Hepatocyte (in vitro differentiated cells): Measurements from ENCODE around the gene LY86. TPM values are rescaled to one million over a fixed set of nuclear protein-coding genes. Genes with fewer than 3 reads are reported as not detected.
"Not testable (repeated sequence)": the region's sequence is repeated elsewhere in the genome, so short reads cannot be mapped to it uniquely, and the experiment has no call there.

ENCODE experiments used
- DNase-seq: peaks from one replicate; pipeline ENCODE4 v3.0.0-alpha.2; 2016; ENCODE audit warnings: low spot score
- H2AFZ ChIP-seq: fragments of 200-600 bp; sonication (generic); 2 replicates; pipeline ENCODE4 v1.6.0; 2016; ENCODE audit warnings: antibody characterized with exemption, mild to moderate bottlenecking
- H3K27ac ChIP-seq: fragments of 200-600 bp; sonication (generic); 2 replicates; pipeline ENCODE4 v1.5.1; 2016; ENCODE audit warnings: mild to moderate bottlenecking
- H3K27me3 ChIP-seq: fragments of 200-600 bp; sonication (generic); 2 replicates; pipeline ENCODE4 v1.6.1; 2016
- H3K36me3 ChIP-seq: fragments of 200-600 bp; sonication (generic); replicated peaks from 2 replicates; pipeline ENCODE4 v1.5.1; 2016; ENCODE audit warnings: low read depth; ENCODE audit not compliant: insufficient read depth
- H3K4me1 ChIP-seq: fragments of 200-600 bp; sonication (generic); 2 replicates; pipeline ENCODE4 v1.5.1; 2016; ENCODE audit warnings: mild to moderate bottlenecking, moderate library complexity; ENCODE audit not compliant: insufficient read depth
- H3K4me2 ChIP-seq: fragments of 200-600 bp; sonication (generic); 2 replicates; pipeline ENCODE4 v1.6.0; 2016
- H3K4me3 ChIP-seq: fragments of 200-600 bp; sonication (generic); 2 replicates; pipeline ENCODE4 v1.5.1; 2016; ENCODE audit warnings: mild to moderate bottlenecking
- H3K79me2 ChIP-seq: fragments of 200-600 bp; sonication (generic); 2 replicates; pipeline ENCODE4 v1.6.0; 2017; ENCODE audit warnings: mild to moderate bottlenecking
- H3K9me2 ChIP-seq: fragments of 200-600 bp; sonication (generic); replicated peaks from 2 replicates; pipeline ENCODE4 v1.6.0; 2017; ENCODE audit warnings: mild to moderate bottlenecking; ENCODE audit not compliant: insufficient read depth
- H3K9me3 ChIP-seq: fragments of 200-600 bp; sonication (generic); 2 replicates; pipeline ENCODE4 v1.5.1; 2016; ENCODE audit warnings: low read depth, mild to moderate bottlenecking
- H4K20me1 ChIP-seq: fragments of 200-600 bp; sonication (generic); 2 replicates; pipeline ENCODE4 v1.6.0; 2016; ENCODE audit warnings: mild to moderate bottlenecking; ENCODE audit not compliant: insufficient read depth, poor library complexity, severe bottlenecking
- EZH2 ChIP-seq: fragments of 200-600 bp; sonication (generic); IDR thresholded peaks from 2 replicates; pipeline ENCODE4 v1.6.1; 2016; ENCODE audit warnings: antibody characterized with exemption, mild to moderate bottlenecking, borderline replicate concordance
- EZH2phosphoT487 ChIP-seq: fragments of 200-600 bp; sonication (generic); IDR thresholded peaks from one replicate; pipeline ENCODE4 v1.6.1; 2018; ENCODE audit warnings: antibody characterized with exemption, mild to moderate bottlenecking, low read depth, moderate library complexity; ENCODE audit not compliant: unreplicated experiment, severe bottlenecking
- WGBS: methylation state at CpG from one replicate; pipeline ENCODE4 v1.1.6; 2016; ENCODE audit warnings: low lambda C conversion rate; ENCODE audit errors: missing lambda C conversion rate; 5-methylcytosine and 5-hydroxymethylcytosine counted together
- polyA plus RNA-seq: library from polyadenylated mRNA; unstranded; fragments of >200 nt; fragmentation: Nextera tagmentation; extraction: Ambion mirVana; gene quantifications from 2 replicates; pipeline ENCODE4 v1.2.1, GENCODE V29; 2016
- total RNA-seq: library from RNA; depleted of rRNA; stranded (reverse); fragments of >200 nt; gene quantifications from 2 replicates; pipeline ENCODE4 v1.2.3, GENCODE V29; 2014
- TF ChIP-seq, protein P1 (sequence below): fragments of 200-600 bp; sonication (generic); IDR thresholded peaks from 2 replicates; pipeline ENCODE4 v1.5.1; 2016; ENCODE audit warnings: antibody characterized with exemption, mild to moderate bottlenecking; ENCODE audit not compliant: poor library complexity

LY86 gene
- total and polyA plus RNA-seq, 2 experiments from 2014 or later: 0.27 to 0.82 TPM

DNA sequence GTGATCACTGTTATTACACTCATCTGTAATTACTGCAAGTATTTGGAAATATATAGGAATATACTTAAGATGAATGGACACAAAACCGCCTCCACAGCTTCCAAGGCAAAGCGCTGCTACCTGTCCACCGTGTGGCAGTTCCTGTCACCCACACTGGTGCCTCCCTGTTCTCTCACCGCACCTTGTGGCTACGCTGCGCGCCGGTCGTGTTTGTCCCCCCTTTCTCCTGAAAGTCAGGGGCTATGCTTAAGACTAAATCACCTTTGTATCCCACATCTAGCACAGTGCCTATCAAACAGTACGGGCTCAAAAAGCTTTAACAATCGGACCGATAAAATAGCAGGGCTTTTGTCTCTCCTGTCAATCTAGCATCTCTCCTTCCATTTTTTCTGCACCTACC lies 23.0 kb downstream of the LY86 start:
- no peak overlapping the region for H3K4me2 ChIP-seq
- DNase-seq: no peak
- H3K9me2 ChIP-seq: no peaks in the 10 kb centered on the region
- TF ChIP-seq EZH2: no peak
- TF ChIP-seq EZH2phosphoT487: no peak
- TF ChIP-seq, protein P1, sequence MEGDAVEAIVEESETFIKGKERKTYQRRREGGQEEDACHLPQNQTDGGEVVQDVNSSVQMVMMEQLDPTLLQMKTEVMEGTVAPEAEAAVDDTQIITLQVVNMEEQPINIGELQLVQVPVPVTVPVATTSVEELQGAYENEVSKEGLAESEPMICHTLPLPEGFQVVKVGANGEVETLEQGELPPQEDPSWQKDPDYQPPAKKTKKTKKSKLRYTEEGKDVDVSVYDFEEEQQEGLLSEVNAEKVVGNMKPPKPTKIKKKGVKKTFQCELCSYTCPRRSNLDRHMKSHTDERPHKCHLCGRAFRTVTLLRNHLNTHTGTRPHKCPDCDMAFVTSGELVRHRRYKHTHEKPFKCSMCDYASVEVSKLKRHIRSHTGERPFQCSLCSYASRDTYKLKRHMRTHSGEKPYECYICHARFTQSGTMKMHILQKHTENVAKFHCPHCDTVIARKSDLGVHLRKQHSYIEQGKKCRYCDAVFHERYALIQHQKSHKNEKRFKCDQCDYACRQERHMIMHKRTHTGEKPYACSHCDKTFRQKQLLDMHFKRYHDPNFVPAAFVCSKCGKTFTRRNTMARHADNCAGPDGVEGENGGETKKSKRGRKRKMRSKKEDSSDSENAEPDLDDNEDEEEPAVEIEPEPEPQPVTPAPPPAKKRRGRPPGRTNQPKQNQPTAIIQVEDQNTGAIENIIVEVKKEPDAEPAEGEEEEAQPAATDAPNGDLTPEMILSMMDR: no peak
- no peak overlapping the region for H3K27ac ChIP-seq
- no peaks in the 10 kb centered on the region for H3K27me3 ChIP-seq
- no peaks in the 10 kb centered on the region for H3K79me2 ChIP-seq
- H4K20me1 ChIP-seq: no peaks in the 10 kb centered on the region
- H3K9me3 ChIP-seq: no peaks in the 10 kb centered on the region
- no peak overlapping the region for H3K4me3 ChIP-seq
- no peak overlapping the region for H2AFZ ChIP-seq
- H3K36me3 ChIP-seq: no peaks in the 10 kb centered on the region
- 92% methylated on average over 12 of the region's 12 CpGs for WGBS
- no peaks in the 10 kb centered on the region for H3K4me1 ChIP-seq

GRCh38 chr6:6612308-6612707 lies 23.8 kb downstream of the LY86 start:
- Histone ChIP-seq H2AFZ (no peak overlapping the region), H3K9me3 (no peaks in the 10 kb centered on the region), H3K27me3 (no peaks in the 10 kb centered on the region), H3K9me2 (no peaks in the 10 kb centered on the region), H3K79me2 (no peaks in the 10 kb centered on the region), H3K4me1 (no peaks in the 10 kb centered on the region), H3K27ac (no peak overlapping the region), H3K36me3 (no peaks in the 10 kb centered on the region), H3K4me2 (no peak overlapping the region), H4K20me1 (no peaks in the 10 kb centered on the region), H3K4me3 (no peak overlapping the region)
- WGBS: 94% methylated on average over 7 of the region's 7 CpGs
- DNase-seq: no peak
- TF ChIP-seq, protein P1: no peak
- TF ChIP-seq EZH2phosphoT487 (no peak), EZH2 (no peak)

- H3K4me3 ChIP-seq, H3K4me2 ChIP-seq, H3K27ac ChIP-seq, H3K4me1 ChIP-seq, H3K9me3 ChIP-seq, DNase-seq, H3K27me3 ChIP-seq, H2AFZ ChIP-seq, H3K79me2 ChIP-seq, H3K36me3 ChIP-seq, H4K20me1 ChIP-seq, H3K9me2 ChIP-seq: not testable (repeated sequence)
- WGBS: over 99% methylated on average over 39 of the region's 43 CpGs
Measured at GRCh38 chr6:6613103-6613718, 24.7 kb downstream of the LY86 start.

GRCh38 chr6:6614096-6614982 lies 25.8 kb downstream of the LY86 start:
- TF ChIP-seq EZH2: no peak
- TF ChIP-seq, protein P1: no peak
- no peak for TF ChIP-seq EZH2phosphoT487

More at GRCh38 chr6:6614096-6614982, 25.8 kb downstream of the LY86 start:
- Histone ChIP-seq H3K27me3 (no peaks in the 10 kb centered on the region), H3K36me3 (no peaks in the 10 kb centered on the region), H2AFZ (no peak overlapping the region), H3K9me3 (no peaks in the 10 kb centered on the region), H3K27ac (no peak overlapping the region), H4K20me1 (no peaks in the 10 kb centered on the region), H3K9me2 (no peaks in the 10 kb centered on the region), H3K79me2 (no peaks in the 10 kb centered on the region), H3K4me1 (no peaks in the 10 kb centered on the region), H3K4me3 (no peak overlapping the region), H3K4me2 (no peak overlapping the region)
- DNase-seq: no peak
- 82% methylated on average over 27 of the region's 27 CpGs for WGBS
